ENCODE measurements around the gene BTD. TPM values are rescaled to one million over a fixed set of nuclear protein-coding genes. Genes with fewer than 3 reads are reported as not detected.

Gene BTD
- total RNA-seq, 4 donors from 2014 or later: 7.7 to 16.6 (median 12.3) TPM

- peak overlapping the region in 1 of 4 donors; percentile 21 for H3K4me3 ChIP-seq
- no peaks in the 10 kb centered on the region for H3K27me3 ChIP-seq
- peaks cover 5 to 33% (median 22%) of the 10 kb centered on the region in 3 donors for H3K4me1 ChIP-seq
- no peaks in the 10 kb centered on the region for H3K9me3 ChIP-seq
- intact Hi-C loops (cut with DNase I): no loop called here
- DNase-seq: no peak
- 11 to 47% methylated on average over 6 to 12 of the region's 13 CpGs for WGBS, 2 donors
- peak overlapping the region; percentile 30 to 83 (median 62) for H3K27ac ChIP-seq
- peaks cover 0 to 23% (median 0%) of the 10 kb centered on the region in 3 donors for H3K36me3 ChIP-seq
- TF ChIP-seq CTCF (IDR thresholded peaks at IDR 0.05) (no peak), POLR2A (IDR thresholded peaks at IDR 0.05) (no peak)
These were observed 45.4 kb downstream of the BTD start for GRCh38 chr3:15646851-15647511.

GRCh38 chr3:15647611-15648167, 46.1 kb downstream of the BTD start:
- Histone ChIP-seq H3K4me1 (peaks cover 5 to 33% (median 22%) of the 10 kb centered on the region in 3 donors), H3K27ac (peak overlapping the region; percentile 34 to 83 (median 62)), H3K4me3 (peak overlapping the region in 1 of 4 donors; percentile 21), H3K36me3 (peaks cover 0 to 18% (median 0%) of the 10 kb centered on the region in 3 donors), H3K27me3 (no peaks in the 10 kb centered on the region), H3K9me3 (no peaks in the 10 kb centered on the region)
- intact Hi-C loops (cut with DNase I): no loop called here
- DNase-seq: no peak
- WGBS, 2 donors: 41 to 49% methylated on average over 4 of the region's 4 CpGs
- TF ChIP-seq POLR2A (IDR thresholded peaks at IDR 0.05): no peak
- no peak for TF ChIP-seq CTCF (IDR thresholded peaks at IDR 0.05)

DNA sequence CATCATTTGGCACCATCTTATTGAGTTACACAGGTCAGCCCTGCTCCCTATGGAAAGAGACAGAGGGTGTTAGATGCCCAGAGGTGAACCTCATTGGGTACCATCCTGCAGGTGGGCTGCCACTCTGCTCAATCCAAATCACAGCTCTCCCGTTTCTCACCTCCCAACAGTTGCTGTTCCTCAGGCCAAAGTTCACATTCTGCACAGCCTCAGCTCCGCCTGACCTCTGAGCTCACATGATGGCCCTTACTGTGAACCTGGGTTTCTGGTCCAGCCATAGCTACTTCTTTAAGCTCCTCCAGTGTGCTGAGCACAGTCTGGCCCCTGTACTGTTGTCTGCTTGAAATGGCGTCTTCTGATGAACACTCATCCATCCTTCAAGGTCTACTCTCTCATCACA, 47.8 kb downstream of the BTD start:
- H3K9me3 ChIP-seq: no peaks in the 10 kb centered on the region
- intact Hi-C loops (cut with DNase I): no loop called here
- no peaks in the 10 kb centered on the region for H3K27me3 ChIP-seq
- DNase-seq: no peak
- no peak overlapping the region for H3K4me3 ChIP-seq
- TF ChIP-seq CTCF (IDR thresholded peaks at IDR 0.05): no peak
- TF ChIP-seq POLR2A (IDR thresholded peaks at IDR 0.05): no peak
- peaks cover 5 to 33% (median 22%) of the 10 kb centered on the region in 3 donors for H3K4me1 ChIP-seq
- H3K36me3 ChIP-seq: peaks cover 0 to 7% (median 0%) of the 10 kb centered on the region in 3 donors
- 84 to 93% methylated on average over 3 of the region's 3 CpGs for WGBS, 2 donors
- no peak overlapping the region for H3K27ac ChIP-seq

- Histone ChIP-seq H3K27me3 (no peaks in the 10 kb centered on the region), H3K9me3 (peaks cover 0 to under 1% (median 0%) of the 10 kb centered on the region in 3 donors), H3K4me3 (no peak overlapping the region), H3K36me3 (peaks cover 0 to 2% (median 0%) of the 10 kb centered on the region in 3 donors), H3K27ac (no peak overlapping the region), H3K4me1 (peaks cover 5 to 33% (median 22%) of the 10 kb centered on the region in 3 donors)
- 74 to 83% methylated on average over 5 of the region's 5 CpGs for WGBS, 2 donors
- intact Hi-C loops (cut with DNase I): no loop called here
- TF ChIP-seq POLR2A (IDR thresholded peaks at IDR 0.05) (no peak), CTCF (IDR thresholded peaks at IDR 0.05) (no peak)
- DNase-seq: no peak
These were observed 48.3 kb downstream of the BTD start for GRCh38 chr3:15649858-15650257.

- intact Hi-C loops (cut with DNase I): no loop called here
- H3K27ac ChIP-seq: no peak overlapping the region
- no peaks in the 10 kb centered on the region for H3K27me3 ChIP-seq
- TF ChIP-seq CTCF (IDR thresholded peaks at IDR 0.05) (no peak), POLR2A (IDR thresholded peaks at IDR 0.05) (no peak)
- no peak for DNase-seq
- no peaks in the 10 kb centered on the region for H3K36me3 ChIP-seq
- H3K9me3 ChIP-seq: peaks cover 0 to 16% (median 10%) of the 10 kb centered on the region in 3 donors
- 69 to 91% methylated on average over 8 of the region's 8 CpGs for WGBS, 2 donors
- peaks cover 5 to 20% (median 16%) of the 10 kb centered on the region in 3 donors for H3K4me1 ChIP-seq
- no peak overlapping the region for H3K4me3 ChIP-seq
These were observed 49.9 kb downstream of the BTD start for GRCh38 chr3:15651396-15651795.

All from esophagus squamous epithelium (tissue), 5 donors.